WTC11 (cell line): ENCODE data around the gene PTPRJ. TPM values are rescaled to one million over a fixed set of nuclear protein-coding genes. Genes with fewer than 3 reads are reported as not detected.

Experiments
- ATAC-seq: fragments of 200-7000 bp; cut with Tn5 transposase; 2 replicates; pipeline ENCODE4 v1.10.0; 2021; ENCODE audit warnings: mild to moderate bottlenecking, moderate library complexity
- CTCF ChIA-PET: fragments of 300-600 bp; sonication (Branson Sonifier 250); formaldehyde crosslinking; loops from one replicate; lab custom pipeline; 2021; ENCODE audit warnings: antibody characterized with exemption; lab: Charles Lee
- POLR2A ChIA-PET: fragments of 350-600 bp; sonication (Branson Sonifier 250); formaldehyde crosslinking; loops from one replicate; lab custom pipeline; 2021; ENCODE audit warnings: antibody characterized with exemption; lab: Charles Lee
- DNase-seq: peaks from one replicate; pipeline ENCODE4 v3.0.0; 2021; ENCODE audit warnings: low spot score
- H3K27ac Mint-ChIP-seq: 2 replicates; pipeline ENCODE4 v1.8.0; 2021; ENCODE audit warnings: mixed read lengths
- H3K27me3 Mint-ChIP-seq: 2 replicates; pipeline ENCODE4 v1.8.0; 2021; ENCODE audit warnings: low read depth, mild to moderate bottlenecking, moderate library complexity, mixed read lengths
- H3K36me3 Mint-ChIP-seq: 2 replicates; pipeline ENCODE4 v1.8.0; 2021; ENCODE audit warnings: mixed read lengths
- H3K4me1 Mint-ChIP-seq: 2 replicates; pipeline ENCODE4 v1.8.0; 2022; ENCODE audit warnings: mixed read lengths
- H3K4me3 Mint-ChIP-seq: 2 replicates; pipeline ENCODE4 v1.8.0; 2021; ENCODE audit warnings: mild to moderate bottlenecking, moderate library complexity, mixed read lengths
- H3K9me3 Mint-ChIP-seq: 2 replicates; pipeline ENCODE4 v1.8.0; 2021; ENCODE audit warnings: mixed read lengths
- ATF1 ChIP-seq: sonication (generic); formaldehyde crosslinking; IDR thresholded peaks from 2 replicates; pipeline ENCODE4 v1.8.1; 2023; ENCODE audit warnings: mild to moderate bottlenecking, moderate library complexity, missing genetic modification reagents
- CBFB ChIP-seq: sonication (generic); formaldehyde crosslinking; IDR thresholded peaks from 2 replicates; pipeline ENCODE4 v1.8.1; 2022; ENCODE audit warnings: mild to moderate bottlenecking, low read depth, missing genetic modification reagents
- CREM ChIP-seq: sonication (generic); formaldehyde crosslinking; IDR thresholded peaks from 2 replicates; pipeline ENCODE4 v1.8.1; 2022; ENCODE audit warnings: mild to moderate bottlenecking, missing genetic modification reagents, moderate library complexity
- FOXK1 ChIP-seq: sonication (generic); formaldehyde crosslinking; IDR thresholded peaks from 2 replicates; pipeline ENCODE4 v1.8.0; 2022; ENCODE audit warnings: mild to moderate bottlenecking, moderate library complexity, missing genetic modification reagents
- GRHL2 ChIP-seq: fragments of 250-450 bp; sonication (Bioruptor Pico); IDR thresholded peaks from 2 replicates; pipeline ENCODE4 v1.8.0; 2022; ENCODE audit warnings: mild to moderate bottlenecking, moderate library complexity; ENCODE audit not compliant: insufficient replicate concordance, severe bottlenecking
- KAT7 ChIP-seq: sonication (generic); formaldehyde crosslinking; IDR thresholded peaks from 2 replicates; pipeline ENCODE4 v1.8.1; 2023; ENCODE audit warnings: missing genetic modification reagents, mild to moderate bottlenecking, borderline replicate concordance
- NR3C1 ChIP-seq: sonication (generic); formaldehyde crosslinking; conservative IDR thresholded peaks from 2 replicates; pipeline ENCODE4 v1.8.1; 2023; ENCODE audit warnings: low read depth, mild to moderate bottlenecking, missing genetic modification reagents
- SMAD3 ChIP-seq: sonication (generic); formaldehyde crosslinking; IDR thresholded peaks from 2 replicates; pipeline ENCODE4 v1.8.0; 2022; ENCODE audit warnings: missing genetic modification reagents, mild to moderate bottlenecking, borderline replicate concordance
- TEAD4 ChIP-seq: sonication (generic); formaldehyde crosslinking; IDR thresholded peaks from 2 replicates; pipeline ENCODE4 v1.8.0; 2022; ENCODE audit warnings: mild to moderate bottlenecking, missing genetic modification reagents
- ZNF219 ChIP-seq: sonication (generic); formaldehyde crosslinking; IDR thresholded peaks from 2 replicates; pipeline ENCODE4 v1.8.0; 2023; ENCODE audit warnings: missing genetic modification reagents, mild to moderate bottlenecking, borderline replicate concordance
- ZNF263 ChIP-seq: sonication (generic); formaldehyde crosslinking; IDR thresholded peaks from 2 replicates; pipeline ENCODE4 v1.8.1; 2022; ENCODE audit warnings: low read depth, mild to moderate bottlenecking, moderate library complexity, missing genetic modification reagents
- ZNF317 ChIP-seq: sonication (generic); formaldehyde crosslinking; IDR thresholded peaks from 2 replicates; pipeline ENCODE4 v1.8.1; 2023; ENCODE audit warnings: low read depth, mild to moderate bottlenecking, moderate library complexity, missing genetic modification reagents, borderline replicate concordance
- ZNF416 ChIP-seq: fragments of 250-450 bp; sonication (Bioruptor Pico); IDR thresholded peaks from 2 replicates; pipeline ENCODE4 v1.9.0; 2021; ENCODE audit warnings: mild to moderate bottlenecking, inconsistent platforms
- ZNF423 ChIP-seq: fragments of 250-450 bp; sonication (Bioruptor Pico); IDR thresholded peaks from 2 replicates; pipeline ENCODE4 v2.1.2; 2022; ENCODE audit warnings: mild to moderate bottlenecking, moderate library complexity
- ZNF671 ChIP-seq: fragments of 250-450 bp; sonication (Bioruptor Pico); IDR thresholded peaks from 2 replicates; pipeline ENCODE4 v1.8.0; 2021; ENCODE audit warnings: mild to moderate bottlenecking
- total RNA-seq: library from RNA; stranded (reverse); gene quantifications from 3 replicates; pipeline ENCODE4 v1.2.3, GENCODE V29; 2021
- TF ChIP-seq, protein P1 (sequence below): sonication (generic); formaldehyde crosslinking; IDR thresholded peaks from 2 replicates; pipeline ENCODE4 v1.8.1; 2023; ENCODE audit warnings: mild to moderate bottlenecking, missing genetic modification reagents
- TF ChIP-seq, protein P2 (sequence below): fragments of 250-450 bp; sonication (Bioruptor Pico); IDR thresholded peaks from 2 replicates; pipeline ENCODE4 v1.9.0; 2021; ENCODE audit warnings: mild to moderate bottlenecking
- TF ChIP-seq, protein P3 (sequence below): fragments of 250-450 bp; sonication (Bioruptor Pico); IDR thresholded peaks from 2 replicates; pipeline ENCODE4 v1.8.0; 2021; ENCODE audit warnings: mild to moderate bottlenecking
- TF ChIP-seq, protein P4 (sequence below): sonication (generic); formaldehyde crosslinking; IDR thresholded peaks from 2 replicates; pipeline ENCODE4 v1.8.0; 2023; ENCODE audit warnings: mild to moderate bottlenecking, missing genetic modification reagents
- TF ChIP-seq, protein P5 (sequence below): sonication (generic); formaldehyde crosslinking; IDR thresholded peaks from 2 replicates; pipeline ENCODE4 v1.8.1; 2022; ENCODE audit warnings: low read depth, missing genetic modification reagents, borderline replicate concordance
- TF ChIP-seq, protein P6 (sequence below): sonication (generic); formaldehyde crosslinking; IDR thresholded peaks from 2 replicates; pipeline ENCODE4 v1.8.1; 2023; ENCODE audit warnings: mild to moderate bottlenecking, missing genetic modification reagents, borderline replicate concordance
- TF ChIP-seq, protein P7 (sequence below): sonication (generic); formaldehyde crosslinking; IDR thresholded peaks from 2 replicates; pipeline ENCODE4 v1.8.1; 2022; ENCODE audit warnings: mild to moderate bottlenecking, moderate library complexity, missing genetic modification reagents
- TF ChIP-seq, protein P8 (sequence below): fragments of 250-450 bp; sonication (Bioruptor Pico); IDR thresholded peaks from 2 replicates; pipeline ENCODE4 v1.9.0; 2021; ENCODE audit warnings: moderate library complexity, mild to moderate bottlenecking, inconsistent platforms, borderline replicate concordance

Gene PTPRJ
- total RNA-seq, 1 experiment from 2014 or later = 19.5 TPM

DNA sequence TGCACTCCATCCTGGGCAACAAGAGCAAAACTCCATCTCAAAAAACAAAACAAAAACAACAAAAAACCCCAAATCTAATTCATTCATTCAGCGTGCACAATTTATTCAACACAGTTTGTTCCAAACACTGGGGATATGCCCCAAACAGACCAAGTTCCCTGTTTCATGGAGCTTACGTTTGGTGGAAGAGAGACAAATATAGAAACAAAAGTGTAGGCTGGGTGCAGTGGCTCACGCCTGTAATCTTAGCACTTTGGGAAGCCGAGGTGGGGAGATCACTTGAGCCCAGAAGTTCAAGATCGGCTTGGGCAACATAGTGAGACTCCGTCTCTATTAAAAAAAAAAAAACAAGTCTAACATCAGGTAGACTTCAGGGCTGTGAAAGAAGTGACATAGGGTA lies 52.4 kb downstream of the PTPRJ start:
- H3K4me3 Mint-ChIP-seq = no peak overlapping the region
- TF ChIP-seq TEAD4 (CRISPR knock-in tag) (no peak), ZNF423 (CRISPR knock-in tag) (no peak), GRHL2 (no peak), CBFB (CRISPR knock-in tag) (no peak), ZNF671 (no peak), ZNF416 (CRISPR knock-in tag) (no peak), CREM (CRISPR knock-in tag) (no peak), NR3C1 (CRISPR knock-in tag) (no peak), ZNF317 (CRISPR knock-in tag) (no peak), ZNF263 (CRISPR knock-in tag) (no peak), SMAD3 (CRISPR knock-in tag) (no peak)
- TF ChIP-seq, protein P1, sequence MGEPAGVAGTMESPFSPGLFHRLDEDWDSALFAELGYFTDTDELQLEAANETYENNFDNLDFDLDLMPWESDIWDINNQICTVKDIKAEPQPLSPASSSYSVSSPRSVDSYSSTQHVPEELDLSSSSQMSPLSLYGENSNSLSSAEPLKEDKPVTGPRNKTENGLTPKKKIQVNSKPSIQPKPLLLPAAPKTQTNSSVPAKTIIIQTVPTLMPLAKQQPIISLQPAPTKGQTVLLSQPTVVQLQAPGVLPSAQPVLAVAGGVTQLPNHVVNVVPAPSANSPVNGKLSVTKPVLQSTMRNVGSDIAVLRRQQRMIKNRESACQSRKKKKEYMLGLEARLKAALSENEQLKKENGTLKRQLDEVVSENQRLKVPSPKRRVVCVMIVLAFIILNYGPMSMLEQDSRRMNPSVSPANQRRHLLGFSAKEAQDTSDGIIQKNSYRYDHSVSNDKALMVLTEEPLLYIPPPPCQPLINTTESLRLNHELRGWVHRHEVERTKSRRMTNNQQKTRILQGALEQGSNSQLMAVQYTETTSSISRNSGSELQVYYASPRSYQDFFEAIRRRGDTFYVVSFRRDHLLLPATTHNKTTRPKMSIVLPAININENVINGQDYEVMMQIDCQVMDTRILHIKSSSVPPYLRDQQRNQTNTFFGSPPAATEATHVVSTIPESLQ = no peak
- TF ChIP-seq, protein P2, sequence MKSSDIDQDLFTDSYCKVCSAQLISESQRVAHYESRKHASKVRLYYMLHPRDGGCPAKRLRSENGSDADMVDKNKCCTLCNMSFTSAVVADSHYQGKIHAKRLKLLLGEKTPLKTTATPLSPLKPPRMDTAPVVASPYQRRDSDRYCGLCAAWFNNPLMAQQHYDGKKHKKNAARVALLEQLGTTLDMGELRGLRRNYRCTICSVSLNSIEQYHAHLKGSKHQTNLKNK (CRISPR knock-in tag) = no peak
- TF ChIP-seq, protein P3, sequence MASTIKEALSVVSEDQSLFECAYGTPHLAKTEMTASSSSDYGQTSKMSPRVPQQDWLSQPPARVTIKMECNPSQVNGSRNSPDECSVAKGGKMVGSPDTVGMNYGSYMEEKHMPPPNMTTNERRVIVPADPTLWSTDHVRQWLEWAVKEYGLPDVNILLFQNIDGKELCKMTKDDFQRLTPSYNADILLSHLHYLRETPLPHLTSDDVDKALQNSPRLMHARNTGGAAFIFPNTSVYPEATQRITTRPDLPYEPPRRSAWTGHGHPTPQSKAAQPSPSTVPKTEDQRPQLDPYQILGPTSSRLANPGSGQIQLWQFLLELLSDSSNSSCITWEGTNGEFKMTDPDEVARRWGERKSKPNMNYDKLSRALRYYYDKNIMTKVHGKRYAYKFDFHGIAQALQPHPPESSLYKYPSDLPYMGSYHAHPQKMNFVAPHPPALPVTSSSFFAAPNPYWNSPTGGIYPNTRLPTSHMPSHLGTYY (CRISPR knock-in tag) = no peak
- TF ChIP-seq, protein P4, sequence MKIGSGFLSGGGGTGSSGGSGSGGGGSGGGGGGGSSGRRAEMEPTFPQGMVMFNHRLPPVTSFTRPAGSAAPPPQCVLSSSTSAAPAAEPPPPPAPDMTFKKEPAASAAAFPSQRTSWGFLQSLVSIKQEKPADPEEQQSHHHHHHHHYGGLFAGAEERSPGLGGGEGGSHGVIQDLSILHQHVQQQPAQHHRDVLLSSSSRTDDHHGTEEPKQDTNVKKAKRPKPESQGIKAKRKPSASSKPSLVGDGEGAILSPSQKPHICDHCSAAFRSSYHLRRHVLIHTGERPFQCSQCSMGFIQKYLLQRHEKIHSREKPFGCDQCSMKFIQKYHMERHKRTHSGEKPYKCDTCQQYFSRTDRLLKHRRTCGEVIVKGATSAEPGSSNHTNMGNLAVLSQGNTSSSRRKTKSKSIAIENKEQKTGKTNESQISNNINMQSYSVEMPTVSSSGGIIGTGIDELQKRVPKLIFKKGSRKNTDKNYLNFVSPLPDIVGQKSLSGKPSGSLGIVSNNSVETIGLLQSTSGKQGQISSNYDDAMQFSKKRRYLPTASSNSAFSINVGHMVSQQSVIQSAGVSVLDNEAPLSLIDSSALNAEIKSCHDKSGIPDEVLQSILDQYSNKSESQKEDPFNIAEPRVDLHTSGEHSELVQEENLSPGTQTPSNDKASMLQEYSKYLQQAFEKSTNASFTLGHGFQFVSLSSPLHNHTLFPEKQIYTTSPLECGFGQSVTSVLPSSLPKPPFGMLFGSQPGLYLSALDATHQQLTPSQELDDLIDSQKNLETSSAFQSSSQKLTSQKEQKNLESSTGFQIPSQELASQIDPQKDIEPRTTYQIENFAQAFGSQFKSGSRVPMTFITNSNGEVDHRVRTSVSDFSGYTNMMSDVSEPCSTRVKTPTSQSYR (CRISPR knock-in tag) = no peak
- TF ChIP-seq, protein P5, sequence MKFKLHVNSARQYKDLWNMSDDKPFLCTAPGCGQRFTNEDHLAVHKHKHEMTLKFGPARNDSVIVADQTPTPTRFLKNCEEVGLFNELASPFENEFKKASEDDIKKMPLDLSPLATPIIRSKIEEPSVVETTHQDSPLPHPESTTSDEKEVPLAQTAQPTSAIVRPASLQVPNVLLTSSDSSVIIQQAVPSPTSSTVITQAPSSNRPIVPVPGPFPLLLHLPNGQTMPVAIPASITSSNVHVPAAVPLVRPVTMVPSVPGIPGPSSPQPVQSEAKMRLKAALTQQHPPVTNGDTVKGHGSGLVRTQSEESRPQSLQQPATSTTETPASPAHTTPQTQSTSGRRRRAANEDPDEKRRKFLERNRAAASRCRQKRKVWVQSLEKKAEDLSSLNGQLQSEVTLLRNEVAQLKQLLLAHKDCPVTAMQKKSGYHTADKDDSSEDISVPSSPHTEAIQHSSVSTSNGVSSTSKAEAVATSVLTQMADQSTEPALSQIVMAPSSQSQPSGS (CRISPR knock-in tag) = no peak
- TF ChIP-seq, all 79 proteins: peak for 0
- H3K4me1 Mint-ChIP-seq = peaks cover 48% of the 10 kb centered on the region
- H3K9me3 Mint-ChIP-seq = no peaks in the 10 kb centered on the region
- H3K27ac Mint-ChIP-seq = peak overlapping the region; percentile 4; the same call in 1 of the 2 replicates
- no peaks in the 10 kb centered on the region for H3K36me3 Mint-ChIP-seq
- DNase-seq (no peak), ATAC-seq (no peak)
- ChIA-PET CTCF (no interaction called here), POLR2A (no interaction called here)
- no peaks in the 10 kb centered on the region for H3K27me3 Mint-ChIP-seq

DNA sequence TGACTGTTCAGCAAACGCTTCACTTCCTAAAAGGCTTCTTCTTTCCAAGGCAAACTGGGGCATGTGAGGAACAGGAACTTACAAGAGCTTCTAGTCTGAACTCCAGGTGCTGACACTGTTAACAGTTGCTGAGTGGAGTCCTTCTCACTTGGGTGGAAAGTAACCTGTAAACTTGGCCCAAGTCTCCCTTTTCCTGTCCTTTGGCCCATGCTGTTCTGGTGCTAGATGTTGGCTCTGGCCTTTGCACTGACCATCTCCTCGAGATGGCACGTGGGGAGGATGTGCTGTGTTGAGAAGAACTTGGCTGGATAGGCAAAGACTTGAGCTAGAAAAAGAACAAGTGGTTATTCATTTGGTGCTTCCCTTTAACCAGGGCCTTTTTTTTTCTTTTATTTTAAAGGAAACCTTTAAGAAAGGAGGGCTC lies 53.6 kb downstream of the PTPRJ start:
- Mint-ChIP-seq H3K4me1 (peaks cover 49% of the 10 kb centered on the region), H3K9me3 (no peaks in the 10 kb centered on the region)
- POLR2A ChIA-PET = no interaction called here

More for the DNA sequence above, 53.6 kb downstream of the PTPRJ start:
- Mint-ChIP-seq H3K4me3 (no peak overlapping the region), H3K27ac (no peak overlapping the region), H3K36me3 (no peaks in the 10 kb centered on the region), H3K27me3 (no peaks in the 10 kb centered on the region)
- CTCF ChIA-PET = no interaction called here
- DNase-seq = no peak
- TF ChIP-seq, protein P6, sequence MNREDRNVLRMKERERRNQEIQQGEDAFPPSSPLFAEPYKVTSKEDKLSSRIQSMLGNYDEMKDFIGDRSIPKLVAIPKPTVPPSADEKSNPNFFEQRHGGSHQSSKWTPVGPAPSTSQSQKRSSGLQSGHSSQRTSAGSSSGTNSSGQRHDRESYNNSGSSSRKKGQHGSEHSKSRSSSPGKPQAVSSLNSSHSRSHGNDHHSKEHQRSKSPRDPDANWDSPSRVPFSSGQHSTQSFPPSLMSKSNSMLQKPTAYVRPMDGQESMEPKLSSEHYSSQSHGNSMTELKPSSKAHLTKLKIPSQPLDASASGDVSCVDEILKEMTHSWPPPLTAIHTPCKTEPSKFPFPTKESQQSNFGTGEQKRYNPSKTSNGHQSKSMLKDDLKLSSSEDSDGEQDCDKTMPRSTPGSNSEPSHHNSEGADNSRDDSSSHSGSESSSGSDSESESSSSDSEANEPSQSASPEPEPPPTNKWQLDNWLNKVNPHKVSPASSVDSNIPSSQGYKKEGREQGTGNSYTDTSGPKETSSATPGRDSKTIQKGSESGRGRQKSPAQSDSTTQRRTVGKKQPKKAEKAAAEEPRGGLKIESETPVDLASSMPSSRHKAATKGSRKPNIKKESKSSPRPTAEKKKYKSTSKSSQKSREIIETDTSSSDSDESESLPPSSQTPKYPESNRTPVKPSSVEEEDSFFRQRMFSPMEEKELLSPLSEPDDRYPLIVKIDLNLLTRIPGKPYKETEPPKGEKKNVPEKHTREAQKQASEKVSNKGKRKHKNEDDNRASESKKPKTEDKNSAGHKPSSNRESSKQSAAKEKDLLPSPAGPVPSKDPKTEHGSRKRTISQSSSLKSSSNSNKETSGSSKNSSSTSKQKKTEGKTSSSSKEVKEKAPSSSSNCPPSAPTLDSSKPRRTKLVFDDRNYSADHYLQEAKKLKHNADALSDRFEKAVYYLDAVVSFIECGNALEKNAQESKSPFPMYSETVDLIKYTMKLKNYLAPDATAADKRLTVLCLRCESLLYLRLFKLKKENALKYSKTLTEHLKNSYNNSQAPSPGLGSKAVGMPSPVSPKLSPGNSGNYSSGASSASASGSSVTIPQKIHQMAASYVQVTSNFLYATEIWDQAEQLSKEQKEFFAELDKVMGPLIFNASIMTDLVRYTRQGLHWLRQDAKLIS (CRISPR knock-in tag) = no peak
- TF ChIP-seq, protein P7, sequence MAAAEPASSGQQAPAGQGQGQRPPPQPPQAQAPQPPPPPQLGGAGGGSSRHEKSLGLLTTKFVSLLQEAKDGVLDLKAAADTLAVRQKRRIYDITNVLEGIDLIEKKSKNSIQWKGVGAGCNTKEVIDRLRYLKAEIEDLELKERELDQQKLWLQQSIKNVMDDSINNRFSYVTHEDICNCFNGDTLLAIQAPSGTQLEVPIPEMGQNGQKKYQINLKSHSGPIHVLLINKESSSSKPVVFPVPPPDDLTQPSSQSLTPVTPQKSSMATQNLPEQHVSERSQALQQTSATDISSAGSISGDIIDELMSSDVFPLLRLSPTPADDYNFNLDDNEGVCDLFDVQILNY (CRISPR knock-in tag) = no peak
- no peak for TF ChIP-seq FOXK1 (CRISPR knock-in tag)
- TF ChIP-seq, protein P8, sequence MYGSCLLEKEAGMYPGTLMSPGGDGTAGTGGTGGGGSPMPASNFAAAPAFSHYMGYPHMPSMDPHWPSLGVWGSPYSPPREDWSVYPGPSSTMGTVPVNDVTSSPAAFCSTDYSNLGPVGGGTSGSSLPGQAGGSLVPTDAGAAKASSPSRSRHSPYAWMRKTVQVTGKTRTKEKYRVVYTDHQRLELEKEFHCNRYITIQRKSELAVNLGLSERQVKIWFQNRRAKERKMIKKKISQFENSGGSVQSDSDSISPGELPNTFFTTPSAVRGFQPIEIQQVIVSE = no peak
- no peak for TF ChIP-seq KAT7 (CRISPR knock-in tag)
- no peak for TF ChIP-seq ATF1 (CRISPR knock-in tag)
- TF ChIP-seq ZNF219 (CRISPR knock-in tag) = no peak
- no peak for ATAC-seq
